ENCODE results near the gene AP3S1.
"Not testable (repeated sequence)": the region's sequence is repeated elsewhere in the genome, so short reads cannot be mapped to it uniquely, and the experiment has no call there.

The AP3S1 gene

DNA sequence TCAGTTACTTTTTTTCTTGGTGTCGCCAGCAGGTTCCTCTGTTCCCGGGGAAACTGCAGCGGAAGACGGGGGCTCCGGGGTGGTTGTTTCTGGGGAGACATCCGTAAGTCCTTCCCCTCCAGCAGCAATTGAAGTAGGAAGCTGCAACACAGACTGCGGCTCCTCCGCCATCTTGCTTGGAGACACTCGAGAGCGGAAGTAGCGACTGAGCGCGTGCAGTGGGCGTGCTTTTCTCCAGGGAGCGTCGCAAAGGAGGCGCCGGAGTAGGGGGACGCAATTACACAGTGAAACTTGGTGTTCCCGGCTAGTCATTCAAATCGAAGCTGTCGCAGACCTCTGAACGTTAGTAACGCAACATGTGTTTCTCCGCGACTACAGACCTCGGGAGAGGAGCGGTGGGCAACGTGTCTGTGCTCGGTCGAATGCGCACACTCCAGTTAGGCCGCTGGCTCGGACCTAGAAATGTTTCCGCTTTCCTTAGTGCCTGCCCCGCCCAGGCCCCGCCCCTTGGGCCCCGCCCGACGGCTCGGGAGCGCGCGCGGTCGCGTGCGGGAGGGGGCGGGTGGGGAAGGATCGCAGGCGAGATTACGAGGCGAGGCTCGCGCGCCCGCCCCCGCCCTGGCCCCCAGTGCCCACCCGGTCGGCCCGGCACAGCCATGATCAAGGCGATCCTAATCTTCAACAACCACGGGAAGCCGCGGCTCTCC is at the start of gene AP3S1, which contains the start of gene ATG12:
Gene AP3S1 (plus strand): TSS at position 554 of the 707 bp plus-strand sequence. CDS start 103 bp downstream, at position 657.
Gene ATG12 (minus strand): TSS at position 184 of the 707 bp plus-strand sequence. CDS start 13 bp downstream, at position 171.
- no peak for FAIRE-seq

DNA sequence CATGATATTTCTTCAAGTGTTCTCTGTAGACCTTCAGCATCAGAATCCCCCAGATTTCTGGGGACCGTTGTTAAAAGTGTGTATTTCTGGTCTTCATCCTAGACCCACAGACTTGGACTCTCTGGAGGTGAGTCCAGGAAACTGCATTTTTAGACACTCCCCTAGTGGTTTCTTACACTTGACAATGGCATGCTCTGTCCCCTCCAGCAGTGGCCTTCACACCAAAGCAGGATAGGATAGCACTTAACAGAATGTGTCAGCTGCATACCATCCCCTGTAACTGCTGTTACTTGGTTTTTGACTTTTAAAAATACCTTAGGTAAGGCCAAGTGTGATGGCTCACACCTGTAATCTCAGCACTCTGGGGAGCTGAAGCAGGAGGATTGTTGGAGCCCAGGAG is 46.0 kb upstream of the AP3S1 start:
- FAIRE-seq, result no peak

DNA sequence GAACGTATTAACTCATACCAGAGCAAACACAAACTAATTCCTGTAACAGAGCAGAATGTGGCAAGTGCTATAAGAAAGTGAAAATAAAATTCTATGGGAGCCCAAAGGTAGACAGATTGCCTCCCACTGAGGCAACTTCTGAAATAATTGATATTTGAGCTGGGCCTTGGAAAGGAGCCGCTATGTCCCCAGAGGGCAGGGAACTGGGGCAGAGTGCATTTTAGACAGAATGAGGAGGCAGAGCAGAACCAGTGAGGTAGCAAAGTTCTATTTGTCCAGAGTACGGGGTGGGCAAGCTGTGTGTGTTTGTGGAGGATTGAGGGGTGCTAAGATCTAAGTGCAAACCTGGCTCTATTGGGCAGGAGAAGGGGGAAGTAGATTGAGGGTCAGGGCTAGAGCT is 45.1 kb upstream of the AP3S1 start:
- FAIRE-seq, result no peak

DNA sequence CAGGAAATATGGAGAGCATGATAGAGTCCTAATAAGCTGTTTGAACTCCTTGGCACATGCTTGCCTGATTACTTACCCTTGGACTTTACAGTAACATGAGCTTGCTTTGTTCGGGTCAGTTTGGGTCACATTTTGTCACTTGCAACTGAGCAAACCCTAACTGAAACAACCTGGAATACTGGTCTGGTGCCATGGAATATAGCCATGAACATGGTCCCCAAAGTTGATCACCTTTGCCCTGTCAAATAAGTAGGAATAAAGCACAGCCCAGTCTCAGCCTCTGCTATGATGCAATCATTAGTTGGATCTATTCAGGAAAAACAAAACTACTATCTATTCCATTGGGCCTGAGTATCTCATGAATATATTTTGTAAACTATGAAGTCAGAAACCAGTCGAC is 43.5 kb upstream of the AP3S1 start:
- FAIRE-seq, result no peak

DNA sequence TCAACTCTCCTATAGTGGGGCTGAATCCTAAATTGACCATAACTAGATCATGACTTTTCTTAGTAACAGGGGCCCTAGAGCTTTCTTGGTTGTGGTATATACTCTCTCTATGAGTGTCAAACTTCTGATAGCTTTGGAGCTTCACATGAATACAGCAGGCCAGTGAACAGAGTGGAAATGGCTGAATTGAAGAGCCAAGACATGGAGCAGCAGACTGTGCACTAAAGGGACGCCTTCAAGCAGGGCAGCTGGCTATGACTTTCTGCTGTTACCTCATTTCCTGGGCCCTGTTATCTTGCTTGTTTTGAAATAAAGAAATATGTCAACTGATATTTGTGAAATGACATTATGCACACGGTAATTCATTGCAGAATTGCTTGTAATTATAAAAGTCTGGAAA is 41.6 kb upstream of the AP3S1 start:
- no peak for FAIRE-seq

DNA sequence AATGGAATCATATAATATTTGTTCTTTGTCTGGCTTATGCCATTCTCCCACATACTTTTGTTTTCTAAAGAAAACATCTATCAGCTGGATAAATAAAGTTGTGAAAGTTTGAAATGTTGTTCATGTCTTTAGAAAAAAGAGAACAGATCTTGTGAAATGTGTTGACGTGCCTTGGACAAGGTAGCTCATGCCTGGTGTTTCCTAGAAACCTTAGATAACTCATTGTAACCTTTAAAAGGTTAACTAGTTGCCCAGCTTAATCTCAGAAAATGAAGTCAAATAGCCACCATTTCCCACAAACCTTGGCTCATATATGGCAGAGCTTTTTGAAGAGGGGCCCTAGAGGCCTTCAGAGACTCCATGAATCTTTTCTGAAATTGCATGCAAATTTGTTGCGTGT is 40.6 kb upstream of the AP3S1 start:
- no peak for FAIRE-seq

DNA sequence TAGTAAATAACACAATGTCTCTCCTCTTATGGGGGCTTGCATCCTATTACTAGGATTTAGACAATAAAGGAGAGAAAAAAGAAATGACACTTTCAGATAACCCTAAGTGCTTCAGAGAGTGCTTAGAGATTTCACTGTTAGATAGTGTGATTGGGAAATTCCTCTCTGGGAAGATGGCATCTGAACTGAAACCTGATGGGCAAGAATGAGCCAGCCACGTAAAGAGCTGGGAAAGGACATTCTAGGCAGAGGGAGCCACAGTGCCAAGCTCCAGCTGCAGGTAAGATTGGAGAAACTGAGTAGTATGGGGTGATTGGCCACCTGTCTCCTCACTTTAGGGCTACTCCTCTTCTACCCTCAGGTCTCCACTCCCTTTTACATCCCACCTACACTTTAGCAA is 39.8 kb upstream of the AP3S1 start:
- FAIRE-seq, result no peak

DNA sequence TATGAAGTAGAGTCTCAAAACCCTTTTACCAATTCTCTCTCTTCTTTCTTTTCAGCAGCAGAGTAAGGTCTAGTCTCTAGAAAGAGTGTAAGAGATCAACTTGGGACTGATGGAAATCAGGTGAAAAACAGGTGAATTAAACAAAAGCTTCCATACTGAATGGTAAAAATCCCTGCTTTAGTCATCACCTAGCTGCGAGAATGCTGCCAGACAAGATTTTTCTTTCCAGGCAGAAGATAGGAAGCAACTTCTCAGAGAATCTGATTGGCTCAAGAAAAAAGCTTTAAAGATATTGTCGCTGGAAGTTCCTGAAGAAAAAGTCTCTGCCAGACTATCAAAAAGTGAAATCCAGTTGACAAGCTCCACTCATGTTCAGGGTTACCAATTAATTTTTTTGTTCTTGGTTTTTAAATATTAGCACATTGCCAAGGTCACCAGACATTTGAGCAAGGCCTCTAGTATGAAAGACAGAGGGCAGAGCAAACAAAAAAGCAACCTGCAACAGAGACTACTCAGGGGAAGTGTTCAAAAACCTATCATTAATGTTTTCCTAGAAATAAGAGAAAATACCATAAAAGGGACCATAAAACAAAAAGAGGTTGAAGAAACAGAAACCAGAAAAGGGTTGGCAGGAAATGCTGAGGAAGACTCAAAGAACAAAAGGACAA is 34.6 kb upstream of the AP3S1 start:
- FAIRE-seq, result no peak

DNA sequence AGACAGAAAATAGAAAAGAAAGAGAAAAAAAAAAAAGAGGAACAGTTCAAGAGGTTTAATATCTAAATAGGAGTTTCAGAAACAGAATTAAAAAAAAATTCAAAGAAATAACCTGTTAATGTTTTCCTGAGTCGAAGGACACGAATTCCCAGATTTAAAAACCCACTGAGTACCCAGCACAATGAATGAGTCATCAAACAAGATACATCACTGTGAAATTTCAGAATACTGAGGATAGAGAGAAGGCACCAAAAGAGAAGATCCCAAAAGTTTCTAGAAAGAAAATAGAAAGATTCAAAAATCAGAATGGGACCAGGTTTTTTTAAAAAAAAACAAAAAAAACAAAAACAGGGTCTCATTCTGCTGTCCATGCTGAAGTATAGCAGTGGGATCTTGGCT is 34.1 kb upstream of the AP3S1 start:
- FAIRE-seq, result peak; percentile 33

DNA sequence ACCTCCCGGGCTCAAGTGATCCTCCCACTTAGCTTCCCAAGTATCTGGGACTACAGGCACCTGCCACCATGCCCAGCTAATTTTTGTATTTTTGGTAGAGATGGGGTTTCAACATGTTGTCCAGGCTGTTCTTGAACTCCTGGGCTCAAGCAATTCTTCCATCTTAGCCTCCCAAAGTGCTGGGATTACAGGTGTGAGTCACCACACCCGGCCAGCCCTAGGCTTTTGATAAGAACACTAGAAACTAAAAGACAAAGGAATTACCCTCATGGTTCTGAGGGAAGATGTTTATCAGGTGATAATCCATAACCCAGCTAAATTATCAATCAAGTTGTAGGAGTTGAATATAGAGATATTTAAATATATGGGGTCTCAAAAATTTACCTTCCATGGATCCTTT is 33.7 kb upstream of the AP3S1 start:
- not testable (repeated sequence) for FAIRE-seq

DNA sequence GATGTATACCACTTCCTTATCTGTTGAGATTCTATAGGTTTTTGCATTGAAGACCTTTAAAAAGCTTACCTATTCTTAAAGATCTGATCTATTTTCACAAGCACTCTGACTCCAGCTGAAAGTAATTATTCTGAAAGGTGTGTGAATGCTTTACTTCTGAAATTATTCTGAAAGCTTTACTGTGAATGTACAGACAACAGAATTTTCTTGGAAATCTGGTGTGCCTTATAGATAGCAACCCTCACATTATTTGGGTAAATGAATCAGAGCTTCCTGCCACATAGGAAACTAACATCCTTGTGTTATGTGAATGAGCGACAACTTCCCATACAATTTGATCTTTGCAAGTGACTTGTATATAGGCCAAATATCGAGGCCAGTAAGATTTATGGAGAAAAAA is 31.8 kb upstream of the AP3S1 start:
- no peak for FAIRE-seq

DNA sequence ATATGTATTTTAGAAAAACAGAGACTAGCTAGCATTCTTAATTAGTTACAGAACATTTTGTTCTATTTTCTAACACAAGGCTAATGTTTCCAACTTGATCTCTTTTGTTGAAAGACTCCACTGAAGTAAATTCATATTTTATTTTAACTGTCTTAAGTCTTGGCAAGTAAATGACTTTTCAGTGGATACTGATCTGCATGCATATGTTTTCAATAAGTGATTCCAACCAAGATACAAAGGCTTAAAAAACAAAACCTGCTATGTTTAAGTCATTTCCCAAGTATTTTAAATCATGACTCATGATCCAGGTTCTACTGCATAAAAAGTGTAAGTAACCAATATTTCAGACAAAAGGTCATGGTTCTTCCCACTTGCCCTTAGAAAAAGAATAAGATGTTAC is 31.0 kb upstream of the AP3S1 start:
- no peak for FAIRE-seq

DNA sequence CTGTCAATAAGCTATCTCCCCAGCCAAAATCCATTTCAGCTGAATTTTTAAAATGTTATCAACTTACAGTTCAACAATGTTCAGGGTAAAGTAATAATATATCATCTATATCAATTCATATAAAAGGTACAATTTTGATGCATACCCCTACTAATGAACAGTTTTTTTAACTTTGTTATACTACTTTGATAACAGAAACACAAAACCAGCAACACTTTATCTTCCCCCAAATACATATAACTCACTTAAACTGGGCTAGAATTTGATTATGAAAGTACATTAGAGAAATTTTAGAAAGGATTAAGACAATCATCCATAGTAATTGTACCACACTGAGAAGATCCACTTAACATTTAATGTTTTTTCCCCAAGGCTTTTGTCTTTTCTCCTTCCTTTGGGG is 30.3 kb upstream of the AP3S1 start:
- FAIRE-seq, result no peak

DNA sequence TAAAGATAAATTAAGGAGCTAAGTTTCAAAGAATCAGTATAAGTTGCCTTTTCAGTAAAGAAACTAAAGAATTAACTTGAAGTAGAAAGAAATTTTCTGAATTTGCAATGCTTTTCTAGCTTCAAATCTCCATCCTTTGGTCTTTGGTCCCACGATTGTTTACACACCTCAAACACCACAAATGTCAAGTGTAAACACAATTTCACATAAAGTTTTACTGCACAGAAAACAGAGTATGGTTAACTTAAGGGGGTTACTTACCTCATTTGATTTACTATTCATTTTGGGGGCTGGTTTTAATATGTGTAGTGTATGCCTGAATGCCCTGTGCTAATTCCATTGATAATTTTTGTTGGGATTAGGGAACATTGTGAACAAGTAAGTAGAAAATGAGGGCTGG is 29.4 kb upstream of the AP3S1 start:
- FAIRE-seq, result no peak

DNA sequence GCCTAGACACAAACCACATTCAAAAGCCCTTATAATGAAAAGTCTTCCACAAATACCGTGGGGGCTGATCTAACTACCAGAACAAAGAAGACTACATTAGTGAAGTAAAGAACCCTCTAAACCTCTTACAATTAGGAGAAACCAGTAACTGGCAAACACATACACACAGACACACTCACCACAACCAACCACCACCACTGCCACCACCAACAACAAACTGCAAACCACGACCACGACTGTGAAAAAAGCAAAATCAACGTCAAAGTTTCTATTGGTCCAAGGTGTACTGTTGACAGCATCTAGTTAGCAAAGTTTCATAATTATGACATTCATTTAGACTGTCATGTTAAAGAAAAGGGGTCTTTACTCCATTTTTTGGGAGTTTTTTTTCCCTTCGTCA is 28.0 kb upstream of the AP3S1 start:
- no peak for FAIRE-seq

DNA sequence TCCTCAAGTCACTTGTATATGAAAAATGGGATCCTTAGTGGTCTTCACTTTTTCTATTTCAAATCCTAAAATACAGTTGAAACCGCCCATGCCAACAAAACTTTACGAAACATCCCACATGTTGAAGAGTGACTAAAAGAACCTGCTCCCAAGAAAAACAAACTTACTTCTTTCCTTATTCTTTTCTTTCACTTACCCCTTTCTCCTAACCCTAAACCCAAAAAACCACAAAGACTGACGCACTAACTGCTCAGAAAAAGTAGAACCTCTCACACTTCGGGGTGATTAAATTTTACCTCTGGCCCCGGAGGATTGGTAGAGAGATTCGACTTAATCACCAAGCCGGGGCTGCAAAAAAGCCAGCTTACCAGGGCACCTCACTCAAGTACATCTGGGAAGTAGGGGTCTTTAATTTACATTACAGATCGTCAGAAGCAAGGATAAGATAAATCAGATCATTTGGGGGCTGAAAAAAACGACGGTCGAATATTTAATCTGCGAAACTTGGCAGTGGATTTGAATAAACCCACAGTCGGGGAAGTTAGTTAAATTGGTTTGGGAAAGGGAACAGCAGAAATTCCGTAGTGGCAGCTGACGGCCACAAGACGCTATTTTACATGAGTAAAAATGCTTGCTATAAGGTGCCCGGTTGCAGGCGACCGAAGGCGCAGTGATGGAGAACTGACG is 26.6 kb upstream of the AP3S1 start:
- FAIRE-seq, result no peak

DNA sequence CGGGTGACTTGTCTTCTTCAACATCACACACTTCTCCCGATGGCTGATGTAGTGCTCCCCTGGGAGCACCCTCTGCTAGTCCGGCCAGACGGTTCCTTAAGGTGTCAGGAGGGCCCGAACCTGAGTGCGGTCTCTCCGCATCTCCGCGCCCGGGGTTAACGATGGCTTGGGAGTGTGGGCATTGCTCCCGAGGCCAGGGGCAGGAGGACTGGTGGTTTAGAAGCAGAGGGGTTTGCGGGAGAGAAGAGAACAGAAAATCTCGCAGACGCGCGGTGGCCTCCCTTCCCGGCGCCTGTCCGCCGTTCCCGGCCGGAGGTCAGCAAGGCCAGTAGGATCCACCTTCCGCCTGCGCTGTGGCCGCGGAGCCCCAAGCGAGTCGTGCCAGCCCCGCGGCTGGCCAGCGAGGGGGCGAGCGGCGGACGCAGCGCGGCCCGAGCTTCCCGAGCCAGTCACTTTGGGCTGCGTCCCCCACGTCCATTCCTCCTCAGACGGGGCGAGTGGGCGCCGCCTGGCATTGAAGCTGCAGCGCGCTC is 26.0 kb upstream of the AP3S1 start:
- FAIRE-seq, result no peak

DNA sequence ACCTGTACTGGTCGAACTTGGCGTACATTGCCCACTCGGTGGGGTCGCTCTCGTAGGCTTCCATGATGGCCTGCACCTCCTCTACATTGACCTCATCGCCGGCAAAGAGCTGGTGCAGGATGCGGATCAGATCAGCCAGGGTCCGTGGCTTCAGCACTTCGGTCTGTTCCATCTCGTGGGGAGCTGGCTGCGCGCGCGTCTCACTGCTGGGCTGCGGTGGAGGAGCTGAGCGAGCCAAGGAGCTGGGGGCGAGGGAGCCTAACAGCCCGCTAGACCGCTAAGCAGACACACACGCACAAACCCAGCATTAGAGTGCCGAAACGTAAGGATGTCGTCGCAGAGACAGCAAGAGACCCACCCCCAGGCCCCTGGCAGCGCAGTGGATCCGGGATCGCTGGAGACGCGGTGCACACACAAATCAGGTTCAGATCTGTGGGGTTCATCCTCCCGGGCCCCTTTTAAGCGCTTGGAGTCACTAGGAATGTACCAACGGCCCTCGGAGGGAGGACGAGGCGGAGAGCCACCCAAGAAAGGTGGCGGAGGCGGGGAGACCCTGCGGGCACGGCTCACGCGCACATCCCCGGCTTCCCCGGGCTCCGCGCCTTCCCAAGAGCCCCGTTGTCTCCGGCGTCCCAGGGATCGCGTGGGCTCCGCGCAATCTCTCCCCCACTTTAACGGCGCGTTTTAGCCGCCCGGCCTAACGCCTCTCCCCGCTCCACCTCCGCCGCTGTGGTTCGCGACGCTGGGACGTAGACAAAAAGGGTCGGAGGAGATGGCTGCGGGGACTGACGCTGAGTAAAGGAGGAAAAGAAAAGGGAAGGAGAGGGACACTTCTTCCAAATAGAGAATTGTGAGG is 25.3 kb upstream of the AP3S1 start, which contains the start of gene CDO1:
Gene CDO1 (minus strand): TSS at position 434 of the 856 bp plus-strand sequence. CDS start 262 bp downstream, at position 172.
- no peak for FAIRE-seq

DNA sequence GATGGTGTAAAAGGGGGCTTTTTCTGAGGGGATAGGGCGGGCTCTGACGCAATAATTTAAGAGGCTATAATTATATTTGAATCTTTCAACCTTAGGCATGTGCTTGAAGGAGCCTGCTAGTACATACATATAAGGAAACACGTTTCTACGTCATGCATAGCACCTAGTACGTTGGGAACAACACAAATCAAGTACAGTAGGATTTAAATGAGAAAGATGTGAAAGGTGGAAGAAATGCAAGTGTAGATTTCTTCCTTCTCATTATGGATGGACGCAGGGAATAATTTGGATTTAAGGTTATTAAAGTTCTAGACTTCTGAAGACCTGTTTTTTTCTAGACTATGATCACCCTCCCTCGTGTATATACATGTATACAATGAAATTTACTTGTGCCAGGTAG is 24.3 kb upstream of the AP3S1 start:
- FAIRE-seq, result no peak

DNA sequence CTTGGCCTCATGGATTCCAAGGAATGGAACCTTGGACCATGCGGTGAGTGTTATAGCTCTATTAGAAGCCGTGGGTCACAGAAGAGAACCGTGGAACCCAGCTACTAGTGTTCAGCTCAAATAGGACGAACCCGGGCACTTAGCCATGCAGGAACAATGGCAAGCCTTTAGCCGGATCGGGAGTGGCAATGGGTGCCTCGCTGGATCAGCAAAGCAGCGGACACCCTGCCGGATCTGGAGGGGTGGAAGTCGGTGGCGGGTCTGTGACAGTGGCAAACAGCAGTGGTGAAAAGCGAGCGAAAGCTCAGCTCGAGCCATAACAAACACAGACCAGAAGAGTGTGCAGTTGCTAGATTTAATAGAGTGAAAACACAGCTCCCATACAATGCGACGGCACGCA is 22.9 kb upstream of the AP3S1 start:
- FAIRE-seq, result no peak

DNA sequence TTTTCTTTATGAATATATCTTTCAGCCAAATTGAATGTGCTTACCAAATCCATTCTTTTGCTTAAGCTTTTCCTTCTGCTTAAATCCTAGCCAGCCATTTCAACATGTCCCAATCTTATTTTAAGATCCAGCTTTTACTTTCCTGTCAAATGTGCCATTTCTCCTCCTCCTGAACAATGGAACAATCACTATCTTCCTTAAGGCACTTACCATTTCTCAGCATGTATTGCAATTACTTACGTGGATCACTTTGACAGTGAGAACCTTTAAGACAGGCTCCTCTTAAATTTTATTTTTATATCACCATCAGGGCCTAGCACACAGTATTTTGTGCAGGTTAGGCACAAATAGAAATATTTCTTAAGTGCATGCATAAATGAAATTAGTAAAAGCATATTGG is 20.9 kb upstream of the AP3S1 start:
- no peak for FAIRE-seq

DNA sequence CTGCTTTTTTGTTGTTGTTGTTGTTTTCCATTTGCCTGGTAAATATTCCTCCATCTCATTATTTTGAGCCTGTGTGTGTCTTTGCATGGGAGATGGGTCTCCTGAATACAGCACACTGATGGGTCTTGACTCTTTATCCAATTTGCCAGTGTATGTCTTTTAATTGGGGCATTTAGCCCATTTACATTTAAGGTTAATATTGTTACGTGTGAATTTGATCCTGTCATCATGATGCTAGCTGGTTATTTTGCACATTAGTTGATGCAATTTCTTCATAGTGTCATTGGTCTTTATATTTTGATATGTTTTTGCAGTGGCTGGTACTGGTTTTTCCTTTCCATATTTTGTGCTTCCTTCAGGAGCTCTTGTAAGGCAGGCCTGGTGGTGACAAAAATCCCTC is 16.8 kb upstream of the AP3S1 start:
- FAIRE-seq, result not testable (repeated sequence)

DNA sequence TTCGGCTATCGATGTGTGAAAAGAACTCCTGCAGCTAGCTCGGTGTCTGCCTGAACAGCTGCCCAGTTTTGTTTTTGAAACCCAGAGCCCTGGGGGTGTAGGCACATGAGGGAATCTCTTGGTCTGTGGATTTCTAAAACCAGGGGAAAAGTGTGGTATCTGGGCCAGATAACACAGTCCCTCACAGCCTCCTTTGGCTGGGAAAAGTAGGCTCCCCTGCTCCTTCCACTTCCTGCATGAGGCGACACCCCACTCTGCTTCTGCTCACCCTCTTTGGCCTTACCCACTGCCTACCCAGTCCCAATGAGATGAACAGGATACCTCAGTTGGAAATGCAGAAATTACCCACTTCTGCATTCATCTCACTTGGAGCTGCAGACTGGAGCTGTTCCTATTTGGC is 15.8 kb upstream of the AP3S1 start:
- no peak for FAIRE-seq
